ENCODE measurements around the gene MAP3K14. TPM values are rescaled to one million over a fixed set of nuclear protein-coding genes. Genes with fewer than 3 reads are reported as not detected.

The MAP3K14 gene
- total RNA-seq, 1 experiment from 2014 or later: 7.8 TPM

DNA sequence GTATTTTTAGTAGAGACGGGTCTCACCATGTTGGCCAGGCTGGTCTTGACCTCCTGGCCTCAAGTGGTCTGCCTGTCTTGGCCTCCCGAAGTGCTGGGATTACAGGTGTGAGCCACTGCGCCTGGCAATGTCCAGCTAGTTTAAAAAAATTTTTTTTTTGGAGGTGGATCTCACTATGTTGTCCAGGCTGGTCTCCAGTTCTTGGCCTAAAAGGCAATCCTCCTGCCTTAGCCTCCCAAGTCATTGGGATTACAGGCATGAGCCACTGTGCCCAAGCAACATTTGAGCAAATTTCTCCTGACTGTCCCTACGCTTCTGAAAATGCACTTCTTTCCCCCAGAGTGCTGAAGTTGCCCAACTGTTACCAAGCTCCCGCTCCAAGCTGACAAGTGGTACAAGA, 8.0 kb downstream of the MAP3K14 start:
- Histone ChIP-seq H2BK120ac (ENCODE audit: low read depth, low read length, poor library complexity, severe bottlenecking) (no peak overlapping the region), H3K23me2 (ENCODE audit: insufficient read length, low read depth, low read length, poor library complexity, severe bottlenecking) (peaks cover 2% of the 10 kb centered on the region), H3K9ac (ENCODE audit: extremely low read depth, insufficient read length, low read length) (no peak overlapping the region), H2BK5ac (ENCODE audit: insufficient read length, low read length) (no peak overlapping the region), H2BK15ac (ENCODE audit: low read depth, low read length) (no peak overlapping the region), H3K4ac (ENCODE audit: low read depth, low read length) (no peak overlapping the region), H4K5ac (ENCODE audit: insufficient read length, low read depth, low read length) (no peak overlapping the region), H3K27me3 (ENCODE audit: insufficient read depth, low read length) (no peaks in the 10 kb centered on the region), H4K8ac (replicated peaks; ENCODE audit: insufficient read length, low read depth, low read length) (no peak overlapping the region), H2AK5ac (ENCODE audit: insufficient read length, low read length) (no peak overlapping the region), H2BK12ac (ENCODE audit: insufficient read length, low read depth, low read length) (no peak overlapping the region), H3K4me1 (ENCODE audit: insufficient read depth, low read length) (no peaks in the 10 kb centered on the region), H3K79me2 (ENCODE audit: insufficient read depth, low read length) (peaks cover 6% of the 10 kb centered on the region; the same call in 1 of the 2 replicates), H3T11ph (ENCODE audit: low read length) (no peak overlapping the region), H3K9me3 (ENCODE audit: control insufficient read depth, low read depth, low read length) (no peaks in the 10 kb centered on the region), H4K20me1 (ENCODE audit: control insufficient read depth, insufficient read depth, insufficient read length) (no peaks in the 10 kb centered on the region), H3K56ac (ENCODE audit: insufficient read length, low read depth, low read length) (no peak overlapping the region), H2BK20ac (ENCODE audit: low read depth, low read length, poor library complexity, severe bottlenecking) (no peak overlapping the region), H2AFZ (ENCODE audit: low read length) (no peak overlapping the region), H4K91ac (ENCODE audit: insufficient read length, low read depth, low read length) (peak overlapping the region; percentile 23), H3K79me1 (ENCODE audit: insufficient read depth, low read depth, low read length, poor library complexity, severe bottlenecking) (no peaks in the 10 kb centered on the region), H3K4me2 (ENCODE audit: insufficient read depth, insufficient read length, low read length) (no peak overlapping the region), H3K27ac (ENCODE audit: insufficient read length, low read depth, low read length) (no peak overlapping the region), H3K14ac (ENCODE audit: insufficient read depth, low read length) (no peak overlapping the region), H3K23ac (ENCODE audit: insufficient read length, low read depth, low read length) (no peak overlapping the region), H3K18ac (ENCODE audit: insufficient read length, low read depth, low read length) (no peak overlapping the region)
- peaks cover 0 to 8% (median 3%) of the 10 kb centered on the region in 3 experiments; a peak in 4 of 7 replicates for H3K36me3 Mint-ChIP-seq (ENCODE audit: insufficient read depth in 1 of 3, low read depth in 3 of 3)
- H3K4me3 Mint-ChIP-seq: no peak overlapping the region
- H3K9me3 Mint-ChIP-seq: no peaks in the 10 kb centered on the region
- no peak overlapping the region for H3K27ac Mint-ChIP-seq
- no peak for DNase-seq
- TF ChIP-seq, protein P1, sequence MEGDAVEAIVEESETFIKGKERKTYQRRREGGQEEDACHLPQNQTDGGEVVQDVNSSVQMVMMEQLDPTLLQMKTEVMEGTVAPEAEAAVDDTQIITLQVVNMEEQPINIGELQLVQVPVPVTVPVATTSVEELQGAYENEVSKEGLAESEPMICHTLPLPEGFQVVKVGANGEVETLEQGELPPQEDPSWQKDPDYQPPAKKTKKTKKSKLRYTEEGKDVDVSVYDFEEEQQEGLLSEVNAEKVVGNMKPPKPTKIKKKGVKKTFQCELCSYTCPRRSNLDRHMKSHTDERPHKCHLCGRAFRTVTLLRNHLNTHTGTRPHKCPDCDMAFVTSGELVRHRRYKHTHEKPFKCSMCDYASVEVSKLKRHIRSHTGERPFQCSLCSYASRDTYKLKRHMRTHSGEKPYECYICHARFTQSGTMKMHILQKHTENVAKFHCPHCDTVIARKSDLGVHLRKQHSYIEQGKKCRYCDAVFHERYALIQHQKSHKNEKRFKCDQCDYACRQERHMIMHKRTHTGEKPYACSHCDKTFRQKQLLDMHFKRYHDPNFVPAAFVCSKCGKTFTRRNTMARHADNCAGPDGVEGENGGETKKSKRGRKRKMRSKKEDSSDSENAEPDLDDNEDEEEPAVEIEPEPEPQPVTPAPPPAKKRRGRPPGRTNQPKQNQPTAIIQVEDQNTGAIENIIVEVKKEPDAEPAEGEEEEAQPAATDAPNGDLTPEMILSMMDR (conservative IDR thresholded peaks at IDR 0.05): no peak
- H3K27me3 Mint-ChIP-seq (ENCODE audit: low read depth): no peaks in the 10 kb centered on the region
- peaks cover 20 to 21% of the 10 kb centered on the region in 2 experiments for H3K4me1 Mint-ChIP-seq
- no CpG with 5 or more reads among the region's 5 CpGs for WGBS (ENCODE audit: extremely low coverage, insufficient read length, low lambda C conversion rate)
